IPS-18c (cell line): ENCODE measurements around the gene FDX2.

Source experiments
- H3K4me3 ChIP-seq: 2 replicates; pipeline ENCODE4 v1.7.0; 2013; ENCODE audit warnings: low read depth, mild to moderate bottlenecking, low read length, moderate library complexity; ENCODE audit not compliant: insufficient read depth
- H3K9me3 ChIP-seq: one replicate; pipeline ENCODE4 v1.6.1; 2013; ENCODE audit warnings: mild to moderate bottlenecking, low read length, moderate library complexity; ENCODE audit not compliant: control insufficient read depth, insufficient read depth

Gene FDX2

GRCh38 chr19:10317857-10318462, 2.1 kb upstream of the FDX2 start:
- no peaks in the 10 kb centered on the region for H3K9me3 ChIP-seq
- no peak overlapping the region for H3K4me3 ChIP-seq

GRCh38 chr19:10317045-10317856, 1.4 kb upstream of the FDX2 start:
- H3K4me3 ChIP-seq = no peak overlapping the region
- H3K9me3 ChIP-seq = no peaks in the 10 kb centered on the region

- Histone ChIP-seq H3K9me3 (no peaks in the 10 kb centered on the region), H3K4me3 (no peak overlapping the region; the same call in 1 of the 2 replicates)
These were observed 622 bp upstream of the FDX2 start for GRCh38 chr19:10316229-10317044.

GRCh38 chr19:10309423-10309822, 6.4 kb downstream of the FDX2 start, which contains the start of gene ZGLP1:
Gene ZGLP1 (minus strand): TSS chr19:10309815.
- no peak within 1 kb of the TSS for H3K4me3 ChIP-seq
- no peaks in the 10 kb centered on the region for H3K9me3 ChIP-seq

- H3K4me3 ChIP-seq = no peak overlapping the region
These were observed 9.5 kb downstream of the FDX2 start for GRCh38 chr19:10306327-10306726.

GRCh38 chr19:10305139-10305806, 10.5 kb downstream of the FDX2 start:
- H3K9me3 ChIP-seq = no peaks in the 10 kb centered on the region
- no peak overlapping the region for H3K4me3 ChIP-seq

More at GRCh38 chr19:10306327-10306726, 9.5 kb downstream of the FDX2 start:
- no peaks in the 10 kb centered on the region for H3K9me3 ChIP-seq

GRCh38 chr19:10299545-10300458, 16.0 kb downstream of the FDX2 start:
- H3K4me3 ChIP-seq = no peak overlapping the region
- H3K9me3 ChIP-seq = peaks cover 2% of the 10 kb centered on the region

- peaks cover 5% of the 10 kb centered on the region for H3K9me3 ChIP-seq
- H3K4me3 ChIP-seq = peak overlapping the region; percentile 46
These were observed 19.8 kb downstream of the FDX2 start for GRCh38 chr19:10295847-10296591.

GRCh38 chr19:10295305-10295846, 20.4 kb downstream of the FDX2 start:
- peaks cover 5% of the 10 kb centered on the region for H3K9me3 ChIP-seq
- H3K4me3 ChIP-seq = peak overlapping the region; percentile 46

GRCh38 chr19:10294368-10294697, 21.5 kb downstream of the FDX2 start:
- peaks cover 5% of the 10 kb centered on the region for H3K9me3 ChIP-seq

GRCh38 chr19:10293637-10294367, 22.0 kb downstream of the FDX2 start:
- Histone ChIP-seq H3K9me3 (peaks cover 5% of the 10 kb centered on the region), H3K4me3 (no peak overlapping the region)

More at GRCh38 chr19:10294368-10294697, 21.5 kb downstream of the FDX2 start:
- H3K4me3 ChIP-seq = no peak overlapping the region

- Histone ChIP-seq H3K9me3 (peaks cover 5% of the 10 kb centered on the region), H3K4me3 (peak overlapping the region; percentile 55)
These were observed 22.8 kb downstream of the FDX2 start for GRCh38 chr19:10292789-10293636.

- peak overlapping the region; percentile 60 for H3K4me3 ChIP-seq
These were observed 23.5 kb downstream of the FDX2 start for GRCh38 chr19:10292206-10292788.

More at GRCh38 chr19:10292206-10292788, 23.5 kb downstream of the FDX2 start:
- H3K9me3 ChIP-seq = peaks cover 5% of the 10 kb centered on the region
